Left colon (tissue), 2 donors: ENCODE measurements around the gene HGFAC. TPM values are rescaled to one million over a fixed set of nuclear protein-coding genes. Genes with fewer than 3 reads are reported as not detected.

ENCODE experiments used
- ATAC-seq: fragments of 200-7000 bp; cut with Tn5 transposase; one replicate; pipeline ENCODE4 v1.9.1; 2020; ENCODE audit warnings: mild to moderate bottlenecking, moderate library complexity
- DNase-seq, 2 donors: peaks; one replicate each; pipeline ENCODE4 v3.0.0-alpha.2; 2020
- intact Hi-C, 2 donors: fragments of 100-400 bp; cut with DNase I in 1 of 2; cut with micrococcal nuclease in 1 of 2; formaldehyde crosslinking; loops; one replicate each; pipeline versions ENCODE4 v1.11.2 to v1.14.0; 2022; cut with DNase I, micrococcal nuclease
- total RNA-seq, 2 donors: library from RNA; stranded (reverse); fragmentation: NEBNext Ultra II Directional; extraction: Animal tissue kit (Norgen Biotek cat#: 25700); gene quantifications; one replicate each; pipeline ENCODE4 v1.2.1, GENCODE V29; 2021
- donor health status: DM: no; HTN: no; CAD: no.
- donor health status: DM: yes; HTN: yes; CAD: no.

The HGFAC gene
- total RNA-seq, 2 donors from 2014 or later, result not detected

GRCh38 chr4:3436798-3437581, 4.8 kb upstream of the HGFAC start:
- intact Hi-C loops, result no loop called here
- peak; percentile 87 for ATAC-seq
- DNase-seq, result peak; percentile 50 to 66

- intact Hi-C loops, result no loop called here
- DNase-seq (no peak), ATAC-seq (no peak)
Observed at GRCh38 chr4:3437582-3437936, 4.2 kb upstream of the HGFAC start.

GRCh38 chr4:3437998-3438846, 3.5 kb upstream of the HGFAC start:
- ATAC-seq, result no peak
- intact Hi-C loops, result no loop called here
- DNase-seq, result no peak

GRCh38 chr4:3438847-3439180, 3.0 kb upstream of the HGFAC start:
- ATAC-seq, result no peak
- no peak for DNase-seq
- intact Hi-C loops, result no loop called here

GRCh38 chr4:3439391-3439790, 2.4 kb upstream of the HGFAC start:
- no peak for ATAC-seq
- DNase-seq, result no peak
- intact Hi-C loops, result no loop called here

GRCh38 chr4:3440011-3440410, 1.8 kb upstream of the HGFAC start:
- DNase-seq (no peak), ATAC-seq (no peak)

GRCh38 chr4:3440979-3441500, 728 bp upstream of the HGFAC start:
- ATAC-seq (no peak), DNase-seq (no peak)
- intact Hi-C loops, result no loop called here

More at GRCh38 chr4:3440011-3440410, 1.8 kb upstream of the HGFAC start:
- intact Hi-C loops, result no loop called here

- intact Hi-C loops, result loop anchor here in 1 of 2 donors (2.0 kb wide), 1 partner anchor 96 kb away; no protein-coding TSS in a partner anchor
- DNase-seq (no peak), ATAC-seq (no peak)
Observed at GRCh38 chr4:3442460-3442958, 741 bp downstream of the HGFAC start.

- intact Hi-C loops, result loop anchor here in 1 of 2 donors (2.0 kb wide), 1 partner anchor 96 kb away; no protein-coding TSS in a partner anchor
- DNase-seq, result peak in 1 of 2 donors; percentile 58
- peak; percentile 64 for ATAC-seq
Observed at GRCh38 chr4:3442959-3443749, 1.4 kb downstream of the HGFAC start.

GRCh38 chr4:3443750-3444309, 2.1 kb downstream of the HGFAC start:
- no peak for DNase-seq
- no peak for ATAC-seq
- intact Hi-C loops, result loop anchor here in 1 of 2 donors (2.0 kb wide), 1 partner anchor 97 kb away; no protein-coding TSS in a partner anchor

- ATAC-seq, result no peak
- DNase-seq, result no peak
- intact Hi-C loops, result no loop called here
Observed at GRCh38 chr4:3444351-3445110, 2.8 kb downstream of the HGFAC start.

- no peak for DNase-seq
- ATAC-seq, result no peak
- intact Hi-C loops, result no loop called here
Observed at GRCh38 chr4:3445111-3445820, 3.5 kb downstream of the HGFAC start.

- intact Hi-C loops, result no loop called here
- ATAC-seq (no peak), DNase-seq (no peak)
Observed at GRCh38 chr4:3445829-3446545, 4.2 kb downstream of the HGFAC start.

- ATAC-seq, result no peak
- DNase-seq, result no peak
- intact Hi-C loops, result no loop called here
Observed at GRCh38 chr4:3446631-3447320, 5.0 kb downstream of the HGFAC start.

GRCh38 chr4:3447431-3448395, 5.9 kb downstream of the HGFAC start:
- no peak for ATAC-seq
- intact Hi-C loops, result no loop called here

More at GRCh38 chr4:3447431-3448395, 5.9 kb downstream of the HGFAC start:
- no peak for DNase-seq
